Peyer's patch (tissue), 4 donors: ENCODE data around the gene MYRIP. TPM values are rescaled to one million over a fixed set of nuclear protein-coding genes. Genes with fewer than 3 reads are reported as not detected.

Experiments
- DNase-seq, 3 donors: peaks; one replicate each; pipeline ENCODE4 v3.0.0-alpha.2; 2017 to 2019
- H3K27ac ChIP-seq, 4 donors: fragments of 200-600 bp; sonication (generic); one replicate each; pipeline ENCODE4 v1.5.1; 2016 to 2019
- H3K27me3 ChIP-seq, 2 donors: fragments of 200-600 bp; sonication (generic); one replicate each; pipeline ENCODE4 v1.5.1; 2019
- H3K36me3 ChIP-seq, 3 donors: fragments of 200-600 bp; sonication (generic); one replicate each; pipeline ENCODE4 v1.5.1; 2016 to 2019
- H3K4me1 ChIP-seq, 4 donors: fragments of 200-600 bp; sonication (generic); one replicate each; pipeline ENCODE4 v1.5.1; 2016 to 2019
- H3K4me3 ChIP-seq, 4 donors: fragments of 200-600 bp; sonication (generic); 1 replicate in 3 of 4; 2 replicates in 1 of 4; pipeline ENCODE4 v1.5.1; 2016 to 2019; ENCODE audit warnings: mild to moderate bottlenecking in 1 of 4
- H3K9me3 ChIP-seq, 4 donors: fragments of 200-600 bp; sonication (generic); one replicate each; pipeline ENCODE4 v1.5.1; 2016 to 2019; ENCODE audit warnings: mild to moderate bottlenecking in 1 of 4
- CTCF ChIP-seq, 6 experiments: fragments of 450-650 bp in 4 of 6; fragments of 200-600 bp in 2 of 6; sonication (generic) in 1 of 6; IDR thresholded peaks; one replicate each; pipeline ENCODE4 v1.5.1; 2017 to 2019; ENCODE audit warnings: antibody characterized with exemption in 6 of 6, mild to moderate bottlenecking in 3 of 6, moderate library complexity in 1 of 6
- POLR2A ChIP-seq, 2 donors: fragments of 450-650 bp; IDR thresholded peaks; one replicate each; pipeline ENCODE4 v1.5.1; 2017; ENCODE audit warnings: antibody characterized with exemption in 2 of 2, mild to moderate bottlenecking in 2 of 2, moderate library complexity in 2 of 2
- total RNA-seq, 4 donors: library from RNA; depleted of rRNA; stranded (reverse); fragments of >200 nt; gene quantifications; one replicate each; pipeline ENCODE4 v1.1.0, GENCODE V29; 2016

Gene MYRIP
- total RNA-seq, 4 donors from 2014 or later = 6.0 to 12.4 (median 8.3) TPM

- Histone ChIP-seq H3K27ac (no peak overlapping the region), H3K9me3 (no peaks in the 10 kb centered on the region), H3K27me3 (no peaks in the 10 kb centered on the region), H3K4me1 (no peaks in the 10 kb centered on the region), H3K36me3 (no peaks in the 10 kb centered on the region), H3K4me3 (no peak overlapping the region)
- TF ChIP-seq CTCF (IDR thresholded peaks at IDR 0.05) = no peak
- no peak for TF ChIP-seq POLR2A (IDR thresholded peaks at IDR 0.05)
- DNase-seq = no peak
Measured at GRCh38 chr3:40116478-40117177, 307.2 kb downstream of the MYRIP start.

GRCh38 chr3:40118091-40118490 lies 308.7 kb downstream of the MYRIP start:
- Histone ChIP-seq H3K36me3 (no peaks in the 10 kb centered on the region), H3K4me3 (no peak overlapping the region), H3K27ac (no peak overlapping the region), H3K9me3 (no peaks in the 10 kb centered on the region), H3K4me1 (no peaks in the 10 kb centered on the region), H3K27me3 (no peaks in the 10 kb centered on the region)
- no peak for DNase-seq
- TF ChIP-seq CTCF (IDR thresholded peaks at IDR 0.05) (no peak), POLR2A (IDR thresholded peaks at IDR 0.05) (no peak)

GRCh38 chr3:40120067-40120692 lies 310.8 kb downstream of the MYRIP start:
- Histone ChIP-seq H3K4me3 (no peak overlapping the region), H3K27ac (no peak overlapping the region)
- no peak for TF ChIP-seq CTCF (IDR thresholded peaks at IDR 0.05)
- no peak for TF ChIP-seq POLR2A (IDR thresholded peaks at IDR 0.05)

GRCh38 chr3:40120806-40121205 lies 311.4 kb downstream of the MYRIP start:
- H3K27me3 ChIP-seq = no peaks in the 10 kb centered on the region
- TF ChIP-seq CTCF (IDR thresholded peaks at IDR 0.05) (no peak), POLR2A (IDR thresholded peaks at IDR 0.05) (no peak)
- DNase-seq = no peak
- no peaks in the 10 kb centered on the region for H3K36me3 ChIP-seq
- no peaks in the 10 kb centered on the region for H3K4me1 ChIP-seq
- no peaks in the 10 kb centered on the region for H3K9me3 ChIP-seq
- no peak overlapping the region for H3K4me3 ChIP-seq
- no peak overlapping the region for H3K27ac ChIP-seq

More at GRCh38 chr3:40120067-40120692, 310.8 kb downstream of the MYRIP start:
- H3K27me3 ChIP-seq = no peaks in the 10 kb centered on the region
- DNase-seq = no peak
- no peaks in the 10 kb centered on the region for H3K9me3 ChIP-seq
- H3K4me1 ChIP-seq = no peaks in the 10 kb centered on the region
- H3K36me3 ChIP-seq = no peaks in the 10 kb centered on the region

GRCh38 chr3:40124918-40125317 lies 315.5 kb downstream of the MYRIP start:
- DNase-seq = no peak
- no peaks in the 10 kb centered on the region for H3K36me3 ChIP-seq
- TF ChIP-seq POLR2A (IDR thresholded peaks at IDR 0.05) = no peak
- TF ChIP-seq CTCF (IDR thresholded peaks at IDR 0.05) = no peak

More at GRCh38 chr3:40124918-40125317, 315.5 kb downstream of the MYRIP start:
- Histone ChIP-seq H3K27me3 (no peaks in the 10 kb centered on the region), H3K9me3 (no peaks in the 10 kb centered on the region), H3K4me3 (no peak overlapping the region), H3K4me1 (no peaks in the 10 kb centered on the region), H3K27ac (no peak overlapping the region)
